HG02970 (cell line): Measurements from ENCODE around the gene SNRNP48.
A peak's percentile ranks its signal among the peaks of the same experiment; 100 is the strongest.

Source experiments
- ATAC-seq: cut with Tn5 transposase; IDR thresholded peaks from one replicate; pipeline ENCODE4 v1.9.1; 2021; ENCODE audit warnings: mild to moderate bottlenecking, moderate library complexity, moderate number of reproducible peaks; ENCODE audit not compliant: unreplicated experiment, low FRiP score

SNRNP48 gene, protein sequence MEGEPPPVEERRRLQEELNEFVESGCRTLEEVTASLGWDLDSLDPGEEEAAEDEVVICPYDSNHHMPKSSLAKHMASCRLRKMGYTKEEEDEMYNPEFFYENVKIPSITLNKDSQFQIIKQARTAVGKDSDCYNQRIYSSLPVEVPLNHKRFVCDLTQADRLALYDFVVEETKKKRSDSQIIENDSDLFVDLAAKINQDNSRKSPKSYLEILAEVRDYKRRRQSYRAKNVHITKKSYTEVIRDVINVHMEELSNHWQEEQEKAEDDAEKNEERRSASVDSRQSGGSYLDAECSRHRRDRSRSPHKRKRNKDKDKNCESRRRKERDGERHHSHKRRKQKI

DNA sequence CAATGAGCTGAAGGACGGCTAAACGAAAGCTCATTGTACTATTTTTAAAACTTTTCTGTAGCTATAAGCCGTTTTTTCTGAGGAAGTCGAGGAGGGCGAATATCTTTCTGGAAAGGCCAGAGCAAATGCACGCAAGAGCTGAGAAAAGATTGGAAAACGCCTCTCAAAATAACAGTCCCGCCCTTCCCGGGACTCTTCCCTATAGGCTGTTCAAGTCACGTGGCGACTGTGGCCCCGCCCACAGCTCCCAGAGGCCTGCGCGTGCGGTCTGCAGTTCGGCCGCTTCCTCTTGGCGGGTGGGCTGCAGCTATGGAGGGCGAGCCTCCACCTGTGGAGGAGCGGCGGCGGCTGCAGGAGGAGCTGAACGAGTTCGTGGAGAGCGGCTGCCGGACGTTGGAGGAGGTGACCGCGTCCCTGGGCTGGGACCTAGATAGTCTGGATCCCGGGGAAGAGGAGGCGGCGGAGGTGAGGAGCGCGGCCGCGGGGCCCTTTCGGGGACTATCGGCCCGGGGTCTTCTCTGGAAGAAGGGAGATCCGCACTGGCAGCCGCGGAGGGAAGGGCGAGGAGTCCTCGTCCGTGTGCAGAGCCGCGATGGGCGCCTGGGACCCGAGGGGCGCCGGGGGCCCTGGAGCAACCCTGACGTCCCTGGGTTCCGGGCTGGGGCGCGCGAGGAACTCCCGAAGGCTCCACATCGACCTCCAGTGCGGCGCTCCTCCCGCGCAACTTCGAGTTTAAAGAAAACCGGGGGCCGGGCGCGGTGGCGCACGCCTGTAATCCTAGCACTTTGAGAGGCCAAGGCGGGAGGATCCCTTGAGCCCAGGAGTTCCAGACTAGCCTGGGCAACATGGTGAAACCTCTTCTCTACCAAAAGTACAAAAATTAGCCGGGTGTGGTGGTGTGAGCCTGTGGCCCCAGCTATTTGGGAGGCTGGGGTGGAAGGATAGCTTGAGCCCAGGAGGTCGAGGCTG, at the start of gene SNRNP48:
TSS of gene SNRNP48 (plus strand) at position 250 of the 969 bp plus-strand sequence. CDS start at position 310, 60 bp downstream.
- ATAC-seq: peak; percentile 98

DNA sequence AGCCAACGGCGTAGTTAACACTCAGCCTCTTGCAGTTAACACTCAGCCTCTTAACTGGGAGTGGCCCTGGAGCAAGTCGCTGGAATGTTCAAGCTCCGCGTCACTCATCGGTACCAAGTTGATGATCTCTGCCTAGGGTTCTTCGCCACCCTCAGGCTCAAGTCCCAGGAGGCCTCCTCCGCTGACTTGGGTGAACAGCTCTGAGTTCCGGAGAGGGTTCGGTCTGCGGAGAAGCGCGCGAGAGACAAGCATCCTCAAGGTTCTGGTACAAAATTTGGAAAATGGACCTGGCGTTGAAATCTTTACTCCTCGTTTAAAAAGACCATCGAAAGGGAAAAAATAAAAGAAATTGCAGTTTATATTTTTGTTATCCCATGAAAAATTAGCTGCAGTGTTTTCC, 49.4 kb upstream of the SNRNP48 start:
- ATAC-seq: no peak

DNA sequence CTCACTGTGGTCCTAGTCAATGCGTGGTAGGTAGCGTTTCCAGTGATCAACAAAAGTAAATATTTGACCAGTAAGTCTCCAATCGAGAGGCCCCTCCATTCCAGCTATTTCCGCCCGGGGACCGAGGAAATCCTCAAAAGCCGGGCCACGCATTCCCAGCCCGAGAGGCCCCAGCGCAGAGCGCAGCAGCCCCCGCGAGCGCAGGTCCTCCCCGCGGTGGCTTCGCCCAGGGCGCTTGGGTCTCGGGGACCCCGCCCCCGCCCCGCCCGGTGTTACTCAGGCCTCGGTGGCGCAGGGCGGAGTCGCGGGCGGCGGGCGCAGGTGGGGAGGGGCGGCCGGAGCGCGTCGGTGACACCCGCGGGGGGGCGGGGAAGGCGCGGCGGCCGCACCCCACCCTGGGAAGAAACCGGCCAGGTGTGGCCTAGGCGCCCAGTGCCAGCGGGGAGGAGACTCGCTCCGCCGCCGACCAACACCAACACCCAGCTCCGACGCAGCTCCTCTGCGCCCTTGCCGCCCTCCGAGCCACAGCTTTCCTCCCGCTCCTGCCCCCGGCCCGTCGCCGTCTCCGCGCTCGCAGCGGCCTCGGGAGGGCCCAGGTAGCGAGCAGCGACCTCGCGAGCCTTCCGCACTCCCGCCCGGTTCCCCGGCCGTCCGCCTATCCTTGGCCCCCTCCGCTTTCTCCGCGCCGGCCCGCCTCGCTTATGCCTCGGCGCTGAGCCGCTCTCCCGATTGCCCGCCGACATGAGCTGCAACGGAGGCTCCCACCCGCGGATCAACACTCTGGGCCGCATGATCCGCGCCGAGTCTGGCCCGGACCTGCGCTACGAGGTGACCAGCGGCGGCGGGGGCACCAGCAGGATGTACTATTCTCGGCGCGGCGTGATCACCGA, 48.6 kb upstream of the SNRNP48 start, which contains the start of gene DSP:
TSS of gene DSP (plus strand) at position 497 of the 890 bp plus-strand sequence. CDS start at position 742, 245 bp downstream.
- no peak for ATAC-seq

DNA sequence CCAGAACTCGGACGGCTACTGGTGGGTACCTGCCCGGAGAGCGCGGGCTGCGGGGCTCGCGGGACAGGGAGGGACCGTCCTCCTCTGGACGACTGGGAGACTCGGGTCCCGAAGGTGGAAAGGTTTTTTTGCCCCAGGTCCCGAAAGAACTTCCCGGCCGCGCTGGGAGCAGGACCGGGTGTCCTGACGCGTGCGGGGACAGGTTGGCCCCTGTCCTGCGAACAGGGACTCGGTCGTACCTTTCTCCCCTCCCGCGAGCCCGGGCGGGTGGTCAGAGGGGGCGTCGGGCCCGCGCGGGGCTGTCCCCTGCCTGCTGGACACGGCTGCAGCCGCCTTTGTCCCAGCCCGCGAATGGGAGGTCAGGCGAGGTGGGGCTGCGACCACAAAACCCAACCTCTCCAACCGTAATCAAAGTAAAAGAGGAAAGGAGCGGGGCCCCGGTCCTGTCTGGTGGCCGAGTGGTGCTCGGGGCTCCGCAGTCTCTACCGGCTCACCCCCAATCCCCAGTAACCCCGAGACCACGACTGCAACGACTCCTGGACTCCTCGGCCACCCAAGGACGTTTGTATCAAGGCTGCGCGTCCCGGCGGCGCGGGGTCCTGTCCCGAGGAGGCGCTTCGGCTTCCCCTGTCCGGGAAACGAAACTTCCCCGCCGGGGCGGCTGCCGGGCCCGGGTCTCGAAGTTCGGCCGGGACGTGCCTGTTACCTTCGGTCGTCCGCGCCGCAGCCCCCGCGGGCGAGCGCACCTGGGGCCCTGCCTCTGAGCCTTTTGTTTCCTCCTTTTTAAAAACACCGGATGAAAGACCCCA, 47.7 kb upstream of the SNRNP48 start:
- ATAC-seq: no peak

DNA sequence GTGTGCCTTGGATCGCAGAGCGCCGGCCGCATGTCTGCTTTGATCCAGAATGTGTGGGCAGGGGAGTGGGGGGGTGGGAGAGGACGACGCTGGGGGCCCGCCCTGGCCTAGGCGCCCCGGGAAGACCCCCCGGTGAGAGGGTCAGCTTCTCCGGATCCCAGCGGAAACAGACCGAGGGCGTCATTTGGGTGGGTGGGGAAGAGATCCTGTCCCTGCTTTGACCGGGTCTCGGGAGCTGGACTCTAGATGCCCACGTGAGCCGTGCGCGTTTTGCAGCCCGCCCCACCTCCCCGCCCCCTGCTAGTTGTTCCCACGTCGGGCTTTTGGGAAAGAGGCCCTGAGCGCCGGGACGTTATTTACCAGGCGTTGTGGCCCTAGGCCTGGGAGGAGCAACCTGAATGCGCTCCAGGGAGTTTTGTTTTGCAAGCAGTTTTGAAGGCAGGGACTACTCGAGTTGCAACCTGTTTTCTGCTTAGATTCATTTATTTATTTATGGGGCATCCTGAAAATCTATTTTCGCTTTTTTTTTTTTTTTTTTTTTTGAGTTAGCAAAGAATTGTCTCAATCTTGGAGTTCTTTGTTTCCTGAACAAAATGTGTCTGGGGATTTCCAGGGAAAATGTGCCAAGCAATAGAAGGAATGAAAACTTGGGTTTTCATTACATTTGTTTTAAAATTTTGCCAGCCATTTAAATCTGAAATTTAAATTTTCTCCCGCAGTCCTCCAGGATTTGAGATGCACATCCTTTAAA, 46.9 kb upstream of the SNRNP48 start:
- ATAC-seq: no peak

DNA sequence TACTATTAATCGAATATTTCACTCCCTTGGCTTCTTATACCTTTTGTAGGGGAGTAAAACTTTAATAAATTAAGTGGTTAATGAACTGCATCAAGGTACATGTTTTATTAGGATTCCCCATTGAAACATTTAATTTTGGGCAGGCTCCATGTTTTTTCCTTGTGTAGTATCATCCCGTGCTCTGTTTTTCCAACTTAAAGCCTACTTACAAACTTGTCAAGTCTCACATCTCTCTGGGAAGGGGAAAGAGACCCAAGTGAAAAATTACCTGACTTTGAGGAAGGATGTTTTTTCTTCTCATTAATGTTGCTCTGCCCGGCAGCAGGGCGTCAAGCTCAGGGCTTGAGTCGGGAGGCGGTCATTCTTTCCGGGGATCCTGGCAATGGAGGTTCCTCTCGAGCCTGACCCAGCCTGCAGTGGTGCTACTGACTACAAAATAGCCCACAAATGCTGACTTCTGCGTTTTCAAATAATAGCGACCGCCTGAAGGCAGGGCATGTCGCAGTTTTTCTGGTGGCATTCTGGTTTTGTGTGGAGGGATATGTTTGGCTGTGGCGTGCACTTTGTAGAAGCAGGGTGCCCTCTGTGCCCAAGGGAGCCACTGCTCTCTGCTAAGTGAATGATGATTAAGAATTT, 46.1 kb upstream of the SNRNP48 start:
- no peak for ATAC-seq

DNA sequence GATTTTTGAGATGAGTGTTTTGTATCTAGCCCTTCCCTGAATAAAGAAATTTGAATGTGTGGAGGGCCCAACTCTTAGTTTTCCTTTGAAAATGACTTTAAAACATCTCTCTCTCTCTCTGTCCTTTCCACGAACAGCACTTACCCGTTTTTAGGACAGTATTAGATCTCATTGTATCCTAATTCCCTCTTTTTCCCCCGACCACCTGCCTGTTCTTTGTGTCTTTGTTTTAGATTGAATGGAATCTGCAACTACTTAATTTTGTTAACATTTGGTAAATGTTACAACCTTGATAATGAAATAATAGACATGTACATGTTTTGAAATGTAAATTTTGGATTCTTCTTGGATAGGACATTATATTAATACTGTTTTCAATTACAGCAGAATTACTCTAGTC, 45.4 kb upstream of the SNRNP48 start:
- ATAC-seq: no peak

DNA sequence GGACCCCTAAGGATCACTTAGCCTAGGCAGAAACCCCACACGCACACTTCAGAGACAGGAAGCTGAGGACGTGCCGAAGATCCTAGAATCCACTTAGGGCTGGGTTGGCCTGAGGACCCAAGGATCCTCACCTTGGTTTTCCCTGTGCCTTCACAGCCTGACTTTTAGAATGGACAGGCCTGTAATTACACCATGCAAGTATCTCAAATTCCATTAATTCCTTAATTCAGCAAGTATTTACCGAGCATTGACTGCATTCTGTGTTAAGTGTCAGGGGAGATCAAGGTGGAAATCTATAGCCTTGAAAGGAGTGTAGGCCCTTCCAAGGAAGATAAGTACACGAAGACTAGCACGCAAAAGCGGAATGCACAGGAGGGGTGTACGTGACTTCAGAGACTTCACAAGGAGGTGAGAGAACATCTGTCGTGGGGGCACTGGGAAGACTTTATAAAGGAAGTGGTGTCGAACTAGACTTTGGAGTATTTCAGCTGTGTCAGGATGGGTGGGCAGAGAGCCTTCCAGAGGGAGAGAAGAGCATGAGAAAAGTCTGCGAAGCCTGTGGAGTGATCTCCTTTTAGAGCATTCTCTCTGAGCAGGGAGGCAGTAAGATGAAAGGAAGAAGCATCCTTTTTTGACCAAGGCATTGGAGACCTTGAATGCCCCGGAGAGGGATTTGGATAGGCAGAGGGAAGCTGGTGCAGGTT, 44.5 kb upstream of the SNRNP48 start:
- no peak for ATAC-seq

DNA sequence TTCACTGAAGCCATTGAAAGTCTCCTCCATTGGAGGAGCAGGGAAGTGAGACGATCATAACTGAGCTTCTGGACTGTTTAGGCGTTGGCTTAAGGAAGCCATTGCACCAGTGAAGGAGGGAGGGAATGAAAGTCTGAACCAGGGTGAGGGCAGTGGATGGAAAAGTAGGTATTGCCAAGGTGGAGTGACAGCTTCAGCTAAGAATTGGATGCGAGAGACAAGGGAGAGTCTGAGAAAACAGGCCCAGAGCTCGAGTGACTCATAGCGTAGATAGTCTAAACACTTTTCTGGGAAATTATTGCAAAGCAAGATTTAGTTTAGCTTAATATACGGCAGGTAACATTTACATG, 44.0 kb upstream of the SNRNP48 start:
- no peak for ATAC-seq

DNA sequence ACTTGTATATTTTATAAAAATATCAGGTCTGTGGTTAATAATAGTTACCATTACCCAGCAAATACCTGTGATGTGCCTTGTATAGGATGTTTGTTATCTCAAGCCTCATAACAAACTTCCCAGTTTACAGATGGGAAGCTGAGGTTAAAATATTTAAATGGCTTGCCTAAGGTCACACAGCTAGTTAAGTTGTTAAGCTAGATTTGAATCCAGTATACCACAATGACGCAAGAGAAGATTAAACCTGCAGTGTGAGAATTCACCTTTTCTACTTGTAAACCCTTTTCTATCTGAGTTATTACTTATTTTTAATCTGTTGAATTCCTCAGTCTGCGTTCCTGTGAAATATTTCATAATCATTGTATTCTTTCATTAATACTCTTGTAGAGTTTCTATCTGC, 43.6 kb upstream of the SNRNP48 start:
- no peak for ATAC-seq

DNA sequence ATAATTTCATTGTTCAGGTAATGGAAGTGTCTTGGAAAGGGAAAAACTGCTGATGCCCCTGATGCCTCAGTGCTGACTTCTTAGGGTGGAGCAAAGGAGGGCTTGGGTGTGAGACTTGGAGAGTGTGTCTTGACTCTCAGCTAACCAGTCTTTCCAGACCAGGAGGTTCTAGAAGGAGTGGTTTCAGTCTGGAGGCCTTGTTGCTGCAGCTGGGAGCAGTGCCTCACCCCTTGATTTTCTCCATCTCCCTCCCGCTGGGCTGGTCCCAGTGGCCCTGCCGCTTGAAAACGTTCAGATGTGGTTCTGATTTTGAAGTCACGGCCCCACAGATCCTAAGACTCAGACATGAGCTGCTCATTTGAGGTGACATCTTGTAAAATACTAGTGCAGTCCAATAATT, 43.1 kb upstream of the SNRNP48 start:
- ATAC-seq: no peak

DNA sequence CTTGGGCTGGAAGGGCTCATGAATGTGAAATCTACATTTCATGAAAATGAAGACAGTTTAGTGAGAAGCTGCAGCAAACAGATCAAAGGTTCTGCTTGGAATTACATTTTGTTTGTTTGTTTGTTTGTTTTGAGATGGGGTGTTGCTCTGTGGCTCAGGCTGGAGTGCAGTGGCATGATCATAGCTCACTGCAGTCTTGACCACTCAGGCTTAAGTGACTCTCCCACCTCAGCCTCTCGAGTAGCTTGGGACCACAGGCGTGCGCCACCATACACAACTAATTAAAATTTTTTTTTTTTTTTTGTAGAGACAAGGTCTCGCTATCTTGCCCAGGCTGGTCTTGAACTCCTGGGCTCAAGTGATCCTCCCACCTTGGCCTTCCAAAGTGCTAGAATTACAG, 42.7 kb upstream of the SNRNP48 start:
- ATAC-seq: no peak

DNA sequence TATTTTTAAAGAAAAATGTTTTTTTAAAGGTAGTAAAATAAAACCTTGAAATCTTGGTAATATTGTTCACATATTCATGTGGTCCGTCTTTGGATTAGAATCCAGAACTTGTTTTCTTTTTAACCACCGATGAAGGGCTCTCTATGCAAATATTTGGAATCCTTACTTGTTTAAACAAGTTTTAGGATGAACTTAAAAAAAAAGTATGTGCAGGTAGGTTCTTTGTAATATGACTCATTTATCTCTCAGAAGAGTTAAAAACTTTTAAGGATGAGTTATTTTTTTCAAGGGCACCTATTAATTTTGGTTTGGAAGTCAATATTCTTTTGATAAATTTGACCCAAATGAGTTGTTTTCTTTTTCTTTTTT, 39.6 kb upstream of the SNRNP48 start:
- no peak for ATAC-seq

DNA sequence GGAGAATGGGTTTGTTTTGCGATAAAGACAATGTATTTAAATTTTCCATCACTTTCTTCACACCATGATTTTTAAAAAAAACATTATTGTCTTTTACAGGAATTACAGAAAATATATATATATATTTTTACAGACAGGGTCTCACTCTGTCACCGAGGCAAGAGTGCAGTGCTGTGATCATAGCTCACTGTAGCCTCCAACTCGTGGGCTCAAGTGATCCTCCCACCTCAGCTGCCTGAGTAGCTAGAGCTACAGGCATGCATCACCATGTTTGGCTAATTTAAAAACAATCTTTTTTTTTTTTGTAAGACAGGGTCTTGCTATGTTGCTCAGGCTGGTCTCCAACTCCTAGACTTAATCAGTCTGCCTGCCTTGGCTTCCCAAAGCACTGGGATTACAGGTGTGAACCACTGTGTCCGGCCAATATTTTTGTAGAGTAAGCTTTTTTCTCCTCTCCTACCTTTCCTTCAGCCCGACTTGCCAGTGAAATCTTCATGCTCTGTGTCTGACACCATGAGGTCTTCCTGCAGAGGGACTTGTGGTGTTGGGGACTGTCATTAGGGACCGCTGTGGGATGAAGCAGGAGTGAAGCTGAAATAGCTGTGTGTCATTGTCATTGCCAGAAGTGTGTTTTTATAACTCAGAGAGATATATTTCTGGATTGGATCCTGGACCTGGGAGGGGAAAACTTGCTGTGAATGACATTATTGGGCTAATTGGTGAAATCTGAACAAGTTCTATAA, 35.3 kb upstream of the SNRNP48 start:
- no peak for ATAC-seq

DNA sequence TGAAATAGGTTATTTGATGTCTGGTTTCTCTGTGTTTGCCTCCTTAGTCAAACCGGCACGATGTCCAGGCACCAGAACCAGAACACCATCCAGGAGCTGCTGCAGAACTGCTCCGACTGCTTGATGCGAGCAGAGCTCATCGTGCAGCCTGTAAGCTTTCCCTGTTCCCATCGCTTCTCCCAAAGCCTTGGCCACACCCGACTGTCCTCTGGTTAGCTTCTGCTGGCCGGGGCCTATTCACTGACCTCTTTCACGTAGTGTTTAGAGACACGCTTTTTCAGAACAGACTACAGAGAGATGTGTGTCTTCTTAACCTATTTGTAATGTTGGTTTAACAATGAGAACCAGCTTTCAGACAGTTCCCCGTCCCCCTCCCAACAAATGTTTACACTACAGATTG, 34.3 kb upstream of the SNRNP48 start:
- no peak for ATAC-seq

DNA sequence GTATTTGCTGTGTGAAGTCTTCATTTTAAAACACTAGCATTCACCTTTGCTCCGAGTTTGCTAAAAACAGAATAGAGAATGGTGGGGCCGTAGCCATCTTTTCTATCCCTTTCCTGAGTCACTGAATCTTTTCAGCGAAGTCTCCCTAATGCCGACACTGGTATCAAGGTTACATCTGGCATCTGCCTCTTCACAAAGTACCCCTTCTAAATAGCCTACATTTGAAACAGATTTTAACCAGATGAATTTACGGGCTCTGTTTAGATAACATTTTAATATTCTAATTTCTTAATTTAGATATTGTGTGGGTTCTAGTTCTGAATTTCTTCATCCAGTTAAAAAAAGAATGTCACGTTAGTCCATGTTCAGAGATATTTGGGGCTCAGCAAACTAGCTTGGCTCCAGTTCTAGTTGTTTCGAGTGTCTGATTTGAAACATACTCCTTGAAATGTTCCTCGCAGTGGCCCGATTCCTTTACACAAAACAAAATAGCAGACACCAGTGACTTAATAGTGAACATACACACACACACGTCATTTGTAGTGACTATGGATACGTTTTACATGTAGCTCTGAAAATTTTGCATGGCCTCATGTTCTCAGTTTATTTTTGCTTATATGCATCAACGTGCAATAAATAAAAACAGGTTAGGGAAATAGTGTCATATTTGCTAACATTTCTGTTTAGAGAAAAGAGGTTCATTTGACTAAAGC, 33.4 kb upstream of the SNRNP48 start:
- no peak for ATAC-seq

DNA sequence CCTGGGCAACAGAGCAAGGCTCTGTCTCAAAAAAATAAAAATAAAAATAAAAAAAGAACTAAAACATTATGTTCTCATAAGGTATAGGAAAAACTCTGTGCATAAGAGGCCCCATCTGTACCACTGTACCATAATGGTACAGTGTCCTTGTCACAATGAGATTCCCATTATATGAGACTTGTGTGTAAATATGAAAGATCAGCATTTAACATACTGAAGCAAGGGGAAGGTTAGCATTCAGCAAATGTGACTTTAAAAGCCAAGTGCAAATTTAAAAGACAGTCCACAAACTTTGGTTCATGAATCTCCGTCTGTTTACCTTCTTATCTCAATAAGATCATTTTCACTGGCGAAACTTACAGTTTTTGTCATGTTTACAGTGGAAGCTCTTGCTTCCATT, 32.3 kb upstream of the SNRNP48 start:
- ATAC-seq: no peak
